ENCODE results near the gene DPYD.

The DPYD gene

GRCh38 chr1:97540346-97540888 lies 380.4 kb downstream of the DPYD start:
- no peak for DNase-seq

- no peak for DNase-seq
Measured at GRCh38 chr1:97538113-97538512, 382.7 kb downstream of the DPYD start.

GRCh38 chr1:97533358-97533757 lies 387.5 kb downstream of the DPYD start:
- no peak for DNase-seq

GRCh38 chr1:97529600-97529999 lies 391.2 kb downstream of the DPYD start:
- no peak for DNase-seq

GRCh38 chr1:97524211-97524610 lies 396.6 kb downstream of the DPYD start:
- no peak for DNase-seq

GRCh38 chr1:97516588-97516987 lies 404.2 kb downstream of the DPYD start:
- DNase-seq, result no peak

GRCh38 chr1:97508653-97509218 lies 412.1 kb downstream of the DPYD start:
- no peak for DNase-seq

- no peak for DNase-seq
Measured at GRCh38 chr1:97507863-97508262, 413.0 kb downstream of the DPYD start.

- no peak for DNase-seq
Measured at GRCh38 chr1:97506368-97506767, 414.5 kb downstream of the DPYD start.

GRCh38 chr1:97505816-97506215 lies 415.0 kb downstream of the DPYD start:
- no peak for DNase-seq

GRCh38 chr1:97505289-97505688 lies 415.5 kb downstream of the DPYD start:
- no peak for DNase-seq

- no peak for DNase-seq
Measured at GRCh38 chr1:97502360-97502759, 418.5 kb downstream of the DPYD start.

GRCh38 chr1:97501628-97502027 lies 419.2 kb downstream of the DPYD start:
- no peak for DNase-seq

- DNase-seq, result peak in 24 of 56 donors; percentile 1 to 42 (median 9)
Measured at GRCh38 chr1:97500760-97501159, 420.1 kb downstream of the DPYD start.

GRCh38 chr1:97499667-97500066 lies 421.2 kb downstream of the DPYD start:
- DNase-seq, result no peak

- no peak for DNase-seq
Measured at GRCh38 chr1:97489834-97490233, 431.0 kb downstream of the DPYD start.

- no peak for DNase-seq
Measured at GRCh38 chr1:97488530-97488929, 432.3 kb downstream of the DPYD start.

GRCh38 chr1:97482022-97482421 lies 438.8 kb downstream of the DPYD start:
- no peak for DNase-seq

GRCh38 chr1:97467445-97467844 lies 453.4 kb downstream of the DPYD start:
- no peak for DNase-seq

GRCh38 chr1:97464305-97464704 lies 456.5 kb downstream of the DPYD start:
- no peak for DNase-seq

- no peak for DNase-seq
Measured at GRCh38 chr1:97461782-97462181, 459.1 kb downstream of the DPYD start.

GRCh38 chr1:97457446-97458089 lies 463.3 kb downstream of the DPYD start:
- no peak for DNase-seq

GRCh38 chr1:97451944-97452343 lies 468.9 kb downstream of the DPYD start:
- no peak for DNase-seq
